Liver (tissue), 9 donors: ENCODE data around the gene PRIMA1. TPM values are rescaled to one million over a fixed set of nuclear protein-coding genes. Genes with fewer than 3 reads are reported as not detected.

ENCODE experiments used
- DNase-seq: peaks from one replicate; pipeline ENCODE4 v3.0.0-alpha.2; 2017; ENCODE audit warnings: low spot score
- H3K27ac ChIP-seq, 2 donors: one replicate each; pipeline ENCODE4 v1.7.0; 2013; ENCODE audit warnings: inconsistent platforms in 2 of 2, low read length in 2 of 2, control low read depth in 1 of 2, low read depth in 1 of 2, mild to moderate bottlenecking in 1 of 2
- H3K27me3 ChIP-seq, 4 donors: one replicate each; pipeline versions ENCODE4 v1.6.1 to v1.7.0; 2013; ENCODE audit warnings: low read length in 3 of 4, inconsistent platforms in 1 of 4, mild to moderate bottlenecking in 1 of 4, moderate library complexity in 1 of 4; ENCODE audit not compliant: control insufficient read depth in 4 of 4, insufficient read depth in 4 of 4
- H3K36me3 ChIP-seq, 4 donors: one replicate each; pipeline versions ENCODE4 v1.6.1 to v1.7.0; 2013; ENCODE audit warnings: low read length in 3 of 4, mild to moderate bottlenecking in 3 of 4, low read depth in 1 of 4, moderate library complexity in 1 of 4; ENCODE audit not compliant: control insufficient read depth in 4 of 4, insufficient read depth in 3 of 4
- H3K4me1 ChIP-seq, 4 donors: one replicate each; pipeline versions ENCODE4 v1.6.1 to v1.7.0; 2013; ENCODE audit warnings: low read length in 3 of 4, mild to moderate bottlenecking in 3 of 4, moderate library complexity in 1 of 4; ENCODE audit not compliant: control insufficient read depth in 4 of 4, insufficient read depth in 4 of 4
- H3K4me3 ChIP-seq, 3 donors: one replicate each; pipeline versions ENCODE4 v1.6.1 to v1.7.0; 2013; ENCODE audit warnings: low read length in 3 of 3, control low read depth in 1 of 3, low read depth in 1 of 3, mild to moderate bottlenecking in 1 of 3
- H3K9ac ChIP-seq, 2 donors: one replicate each; pipeline ENCODE4 v1.7.0; 2013; ENCODE audit warnings: low read length in 2 of 2, mild to moderate bottlenecking in 2 of 2, moderate library complexity in 2 of 2, control low read depth in 1 of 2, low read depth in 1 of 2
- H3K9me3 ChIP-seq, 4 donors: one replicate each; pipeline versions ENCODE4 v1.6.1 to v1.7.0; 2013; ENCODE audit warnings: low read length in 3 of 4; ENCODE audit not compliant: control insufficient read depth in 4 of 4
- ATF3 ChIP-seq: IDR thresholded peaks from 2 replicates; pipeline ENCODE4 v1.6.1; 2016; ENCODE audit warnings: antibody characterized with exemption
- CTCF ChIP-seq: fragments of 150-350 bp; IDR thresholded peaks from 2 replicates; pipeline ENCODE4 v1.5.1; 2017; ENCODE audit warnings: improper control_type of control experiment, low read depth, low read length; ENCODE audit not compliant: missing input control
- EGR1 ChIP-seq, 2 donors: IDR thresholded peaks; 2 replicates each; pipeline ENCODE4 v1.6.1; 2016 to 2018; ENCODE audit warnings: antibody characterized with exemption in 2 of 2, low read depth in 2 of 2
- FOXA1 ChIP-seq: IDR thresholded peaks from 2 replicates; pipeline ENCODE4 v1.6.1; 2016; ENCODE audit warnings: antibody characterized with exemption
- FOXA2 ChIP-seq: IDR thresholded peaks from 2 replicates; pipeline ENCODE4 v1.6.1; 2016; ENCODE audit warnings: antibody characterized with exemption
- GABPA ChIP-seq, 2 donors: IDR thresholded peaks in 1 of 2; conservative IDR thresholded peaks in 1 of 2; 2 replicates each; pipeline ENCODE4 v1.6.1; 2016; ENCODE audit warnings: antibody characterized with exemption in 2 of 2, mild to moderate bottlenecking in 1 of 2, moderate library complexity in 1 of 2
- HNF4A ChIP-seq, 2 donors: conservative IDR thresholded peaks; 2 replicates each; pipeline ENCODE4 v1.6.1; 2016; ENCODE audit warnings: antibody characterized with exemption in 2 of 2, mild to moderate bottlenecking in 2 of 2
- JUND ChIP-seq, 2 donors: IDR thresholded peaks; 2 replicates each; pipeline ENCODE4 v1.6.1; 2016; ENCODE audit warnings: antibody characterized with exemption in 2 of 2
- MAX ChIP-seq: IDR thresholded peaks from 2 replicates; pipeline ENCODE4 v1.6.1; 2016; ENCODE audit warnings: antibody characterized with exemption
- NR2F2 ChIP-seq: IDR thresholded peaks from 2 replicates; pipeline ENCODE4 v1.6.1; 2016; ENCODE audit warnings: antibody characterized with exemption
- RAD21 ChIP-seq, 2 donors: IDR thresholded peaks; 2 replicates each; pipeline ENCODE4 v1.6.1; 2016; ENCODE audit warnings: antibody characterized with exemption in 2 of 2, mild to moderate bottlenecking in 2 of 2
- RXRA ChIP-seq, 2 donors: IDR thresholded peaks; 2 replicates each; pipeline ENCODE4 v1.6.1; 2017 to 2018; ENCODE audit warnings: antibody characterized with exemption in 2 of 2, mild to moderate bottlenecking in 1 of 2
- SP1 ChIP-seq: IDR thresholded peaks from 2 replicates; pipeline ENCODE4 v1.6.1; 2018; ENCODE audit warnings: antibody characterized with exemption, mild to moderate bottlenecking
- TAF1 ChIP-seq: conservative IDR thresholded peaks from 2 replicates; pipeline ENCODE4 v1.6.1; 2016; ENCODE audit warnings: antibody characterized with exemption, mild to moderate bottlenecking
- YY1 ChIP-seq: IDR thresholded peaks from 2 replicates; pipeline ENCODE4 v1.6.1; 2016; ENCODE audit warnings: antibody characterized with exemption, mild to moderate bottlenecking
- WGBS: extraction: QIAGEN DNeasy Blood & Tissue Kit; methylation state at CpG from one replicate; pipeline ENCODE4 v1.1.7; 2013; 5-methylcytosine and 5-hydroxymethylcytosine counted together
- polyA plus RNA-seq, 2 donors: library from polyadenylated mRNA; stranded (reverse) in 1 of 2; unstranded in 1 of 2; fragments of 200-250 nt in 1 of 2; fragments of >200 nt in 1 of 2; fragmentation: Nextera tagmentation in 1 of 2; extraction: Ambion mirVana in 1 of 2; gene quantifications; one replicate each; pipeline versions ENCODE4 v1.2.1 to v1.2.3, GENCODE V29; 2013 to 2015
- total RNA-seq, 2 donors: library from RNA; depleted of rRNA; stranded (reverse); fragments of >200 nt; gene quantifications; one replicate each; pipeline ENCODE4 v1.2.3, GENCODE V29; 2014
- TF ChIP-seq, protein P1 (sequence below): IDR thresholded peaks from 2 replicates; pipeline ENCODE4 v1.6.1; 2016; ENCODE audit warnings: antibody characterized with exemption, mild to moderate bottlenecking
- TF ChIP-seq, protein P2 (sequence below): IDR thresholded peaks from 2 replicates; pipeline ENCODE4 v1.6.1; 2016; ENCODE audit warnings: antibody characterized with exemption
- donor health status: healthy.
- donor health status: healthy.
- donor health status: healthy.
- donor health status: healthy.
- donor health status: healthy.

The PRIMA1 gene
- total and polyA plus RNA-seq, 4 donors = 0.08 to 0.38 (median 0.13) TPM; not detected in 1

GRCh38 chr14:93707475-93707874 is 80.8 kb downstream of the PRIMA1 start:
- H3K36me3 ChIP-seq = no peaks in the 10 kb centered on the region
- WGBS = 69% methylated on average over 3 of the region's 3 CpGs
- no peaks in the 10 kb centered on the region for H3K27me3 ChIP-seq
- TF ChIP-seq RXRA (IDR thresholded peaks at IDR 0.05) = no peak
- no peak for TF ChIP-seq ATF3
- TF ChIP-seq MAX = no peak
- TF ChIP-seq TAF1 = no peak
- TF ChIP-seq, protein P1, sequence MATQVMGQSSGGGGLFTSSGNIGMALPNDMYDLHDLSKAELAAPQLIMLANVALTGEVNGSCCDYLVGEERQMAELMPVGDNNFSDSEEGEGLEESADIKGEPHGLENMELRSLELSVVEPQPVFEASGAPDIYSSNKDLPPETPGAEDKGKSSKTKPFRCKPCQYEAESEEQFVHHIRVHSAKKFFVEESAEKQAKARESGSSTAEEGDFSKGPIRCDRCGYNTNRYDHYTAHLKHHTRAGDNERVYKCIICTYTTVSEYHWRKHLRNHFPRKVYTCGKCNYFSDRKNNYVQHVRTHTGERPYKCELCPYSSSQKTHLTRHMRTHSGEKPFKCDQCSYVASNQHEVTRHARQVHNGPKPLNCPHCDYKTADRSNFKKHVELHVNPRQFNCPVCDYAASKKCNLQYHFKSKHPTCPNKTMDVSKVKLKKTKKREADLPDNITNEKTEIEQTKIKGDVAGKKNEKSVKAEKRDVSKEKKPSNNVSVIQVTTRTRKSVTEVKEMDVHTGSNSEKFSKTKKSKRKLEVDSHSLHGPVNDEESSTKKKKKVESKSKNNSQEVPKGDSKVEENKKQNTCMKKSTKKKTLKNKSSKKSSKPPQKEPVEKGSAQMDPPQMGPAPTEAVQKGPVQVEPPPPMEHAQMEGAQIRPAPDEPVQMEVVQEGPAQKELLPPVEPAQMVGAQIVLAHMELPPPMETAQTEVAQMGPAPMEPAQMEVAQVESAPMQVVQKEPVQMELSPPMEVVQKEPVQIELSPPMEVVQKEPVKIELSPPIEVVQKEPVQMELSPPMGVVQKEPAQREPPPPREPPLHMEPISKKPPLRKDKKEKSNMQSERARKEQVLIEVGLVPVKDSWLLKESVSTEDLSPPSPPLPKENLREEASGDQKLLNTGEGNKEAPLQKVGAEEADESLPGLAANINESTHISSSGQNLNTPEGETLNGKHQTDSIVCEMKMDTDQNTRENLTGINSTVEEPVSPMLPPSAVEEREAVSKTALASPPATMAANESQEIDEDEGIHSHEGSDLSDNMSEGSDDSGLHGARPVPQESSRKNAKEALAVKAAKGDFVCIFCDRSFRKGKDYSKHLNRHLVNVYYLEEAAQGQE = no peak
- no peak overlapping the region for H3K9ac ChIP-seq
- H3K27ac ChIP-seq = no peak overlapping the region
- DNase-seq = no peak
- H3K4me3 ChIP-seq = no peak overlapping the region
- H3K4me1 ChIP-seq = no peaks in the 10 kb centered on the region
- no peaks in the 10 kb centered on the region for H3K9me3 ChIP-seq

- WGBS = 87% methylated on average over 21 of the region's 21 CpGs
- no peak overlapping the region for H3K27ac ChIP-seq
- no peaks in the 10 kb centered on the region for H3K9me3 ChIP-seq
- TF ChIP-seq HNF4A (conservative IDR thresholded peaks at IDR 0.05) (no peak), ATF3 (no peak), EGR1 (IDR thresholded peaks at IDR 0.05; ENCODE audit: low read depth in 2 of 2) (no peak), RAD21 (IDR thresholded peaks at IDR 0.05) (no peak), MAX (no peak), FOXA2 (no peak), RXRA (IDR thresholded peaks at IDR 0.05) (no peak), CTCF (no peak), YY1 (no peak), TAF1 (no peak), JUND (IDR thresholded peaks at IDR 0.05) (no peak), NR2F2 (no peak), GABPA (IDR thresholded peaks at IDR 0.05 in 1 of 2, conservative IDR thresholded peaks at IDR 0.05 in 1 of 2) (no peak), FOXA1 (no peak), SP1 (no peak)
- TF ChIP-seq, protein P1 = no peak
- TF ChIP-seq, protein P2, sequence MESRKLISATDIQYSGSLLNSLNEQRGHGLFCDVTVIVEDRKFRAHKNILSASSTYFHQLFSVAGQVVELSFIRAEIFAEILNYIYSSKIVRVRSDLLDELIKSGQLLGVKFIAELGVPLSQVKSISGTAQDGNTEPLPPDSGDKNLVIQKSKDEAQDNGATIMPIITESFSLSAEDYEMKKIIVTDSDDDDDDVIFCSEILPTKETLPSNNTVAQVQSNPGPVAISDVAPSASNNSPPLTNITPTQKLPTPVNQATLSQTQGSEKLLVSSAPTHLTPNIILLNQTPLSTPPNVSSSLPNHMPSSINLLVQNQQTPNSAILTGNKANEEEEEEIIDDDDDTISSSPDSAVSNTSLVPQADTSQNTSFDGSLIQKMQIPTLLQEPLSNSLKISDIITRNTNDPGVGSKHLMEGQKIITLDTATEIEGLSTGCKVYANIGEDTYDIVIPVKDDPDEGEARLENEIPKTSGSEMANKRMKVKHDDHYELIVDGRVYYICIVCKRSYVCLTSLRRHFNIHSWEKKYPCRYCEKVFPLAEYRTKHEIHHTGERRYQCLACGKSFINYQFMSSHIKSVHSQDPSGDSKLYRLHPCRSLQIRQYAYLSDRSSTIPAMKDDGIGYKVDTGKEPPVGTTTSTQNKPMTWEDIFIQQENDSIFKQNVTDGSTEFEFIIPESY = no peak
- DNase-seq = no peak
- no peaks in the 10 kb centered on the region for H3K27me3 ChIP-seq
- no peak overlapping the region for H3K4me3 ChIP-seq
- H3K9ac ChIP-seq = no peak overlapping the region
- H3K4me1 ChIP-seq = no peaks in the 10 kb centered on the region
- no peaks in the 10 kb centered on the region for H3K36me3 ChIP-seq
Observed at GRCh38 chr14:93706360-93706955, 81.8 kb downstream of the PRIMA1 start.
